ENCODE measurements around the gene MSH2. TPM values are rescaled to one million over a fixed set of nuclear protein-coding genes. Genes with fewer than 3 reads are reported as not detected.

MSH2 gene
- total and polyA plus RNA-seq, 2 of the 13 experiments (the other 11 are each of a cell fraction or from before 2014, with no cell fraction given) = 19.9 to 76.3 TPM

- TF ChIP-seq GZF1 (CRISPR knock-in tag; IDR thresholded peaks at IDR 0.05) (no peak), GMEB1 (CRISPR knock-in tag; IDR thresholded peaks at IDR 0.05; ENCODE audit: borderline replicate concordance) (no peak)
Measured at GRCh38 chr2:47503481-47504070, 100.6 kb downstream of the MSH2 start (continued).

GRCh38 chr2:47504174-47504810 is 101.3 kb downstream of the MSH2 start:
- Histone ChIP-seq H3K27me3 (ENCODE audit: control insufficient read depth in 1 of 2, insufficient read depth in 2 of 2, low read length in 2 of 2) (no peaks in the 10 kb centered on the region; a peak in 1 of 5 replicates), H3K9ac (ENCODE audit: insufficient read depth, low read depth, low read length) (no peak overlapping the region), H3K4me2 (ENCODE audit: low read depth, low read length) (no peak overlapping the region), H3K9me3 (ENCODE audit: low read length) (peaks cover 17% of the 10 kb centered on the region), H3K4me3 (replicated peaks in 1 of 3; ENCODE audit: insufficient read depth in 1 of 3, low read depth in 2 of 3, low read length in 3 of 3) (no peak overlapping the region), H2AFZ (ENCODE audit: low read length) (no peak overlapping the region), H4K20me1 (ENCODE audit: insufficient read depth, low read length) (no peaks in the 10 kb centered on the region), H3K79me2 (ENCODE audit: insufficient read depth, low read length) (no peaks in the 10 kb centered on the region), H3K36me3 (replicated peaks in 1 of 2; ENCODE audit: control insufficient read depth in 1 of 2, insufficient read depth in 2 of 2, low read length in 2 of 2) (no peaks in the 10 kb centered on the region), H3K4me1 (ENCODE audit: insufficient read depth, low read length) (no peaks in the 10 kb centered on the region), H3K27ac (ENCODE audit: extremely low read length, insufficient read depth, low read length) (no peak overlapping the region)
- no peak for DNase-seq (ENCODE audit: low spot score)
- in situ Hi-C loops (cut with HindIII; ENCODE audit: extremely low pct_ligation_motif_present, low pct_unique_long_range_greater_than_20kb) = no loop called here
- BruUV-seq (replicated peaks) = no TSS peak
- POLR2A ChIA-PET = no interaction called here
- WGBS (ENCODE audit: low lambda C conversion rate) = 78% methylated on average over 5 of the region's 6 CpGs
- intact Hi-C loops (cut with micrococcal nuclease; ENCODE audit: unreplicated experiment) = no loop called here
- FAIRE-seq = no peak
- TF ChIP-seq ZNF350 (CRISPR knock-in tag; IDR thresholded peaks at IDR 0.05; ENCODE audit: borderline replicate concordance, low read depth) = no peak
- TF ChIP-seq SAFB2 (CRISPR knock-in tag; IDR thresholded peaks at IDR 0.05; ENCODE audit: borderline replicate concordance, low read depth) = no peak
- TF ChIP-seq GPBP1L1 (CRISPR knock-in tag; IDR thresholded peaks at IDR 0.05) = no peak
- TF ChIP-seq ASH2L (IDR thresholded peaks at IDR 0.05; ENCODE audit: insufficient read length, low read depth, low read length) = no peak
- no peak for TF ChIP-seq CENPX (CRISPR knock-in tag; IDR thresholded peaks at IDR 0.05)
- no peak for TF ChIP-seq ZNF230 (CRISPR knock-in tag; IDR thresholded peaks at IDR 0.05)
- TF ChIP-seq SRSF1 (optimal IDR thresholded peaks at IDR 0.05; ENCODE audit: low read depth, low read length) = no peak
- TF ChIP-seq RFXANK (CRISPR knock-in tag; IDR thresholded peaks at IDR 0.05) = no peak
- TF ChIP-seq ZNF101 (CRISPR knock-in tag; IDR thresholded peaks at IDR 0.05; ENCODE audit: borderline replicate concordance, low read depth) = no peak
- TF ChIP-seq ZNF619 (CRISPR knock-in tag; IDR thresholded peaks at IDR 0.05) = no peak
- no peak for ATAC-seq
- CTCF ChIA-PET (ENCODE audit: low intra/inter-chr PET ratio, low total read pairs) = no interaction called here
